HG03060 (cell line): Measurements from ENCODE around the gene TM4SF20.
A peak's percentile ranks its signal among the peaks of the same experiment; 100 is the strongest.

ENCODE experiments used
- ATAC-seq: cut with Tn5 transposase; IDR thresholded peaks from one replicate; pipeline ENCODE4 v1.9.1; 2021; ENCODE audit warnings: low read depth, moderate number of reproducible peaks; ENCODE audit not compliant: unreplicated experiment

TM4SF20 gene

GRCh38 chr2:227379095-227379494, at the start of gene TM4SF20:
Gene TM4SF20 (minus strand): TSS chr2:227379306. CDS start chr2:227379268, 38 bp downstream.
- no peak for ATAC-seq

- ATAC-seq: no peak
These were observed 49.7 kb upstream of the TM4SF20 start for GRCh38 chr2:227428731-227429285.

- ATAC-seq: no peak
These were observed 44.8 kb upstream of the TM4SF20 start for GRCh38 chr2:227423656-227424499.

- no peak for ATAC-seq
These were observed 41.3 kb upstream of the TM4SF20 start for GRCh38 chr2:227420087-227421052.

- no peak for ATAC-seq
These were observed 37.6 kb upstream of the TM4SF20 start for GRCh38 chr2:227416701-227417100.

GRCh38 chr2:227415538-227416424, 36.7 kb upstream of the TM4SF20 start:
- ATAC-seq: no peak

GRCh38 chr2:227414846-227415245, 35.7 kb upstream of the TM4SF20 start:
- no peak for ATAC-seq

- ATAC-seq: no peak
These were observed 34.3 kb upstream of the TM4SF20 start for GRCh38 chr2:227413371-227413770.

- ATAC-seq: no peak
These were observed 33.8 kb upstream of the TM4SF20 start for GRCh38 chr2:227412877-227413276.

GRCh38 chr2:227411990-227412350, 32.9 kb upstream of the TM4SF20 start:
- ATAC-seq: no peak

- ATAC-seq: peak; percentile 80
These were observed 32.3 kb upstream of the TM4SF20 start for GRCh38 chr2:227411320-227411989.

- no peak for ATAC-seq
These were observed 31.1 kb upstream of the TM4SF20 start for GRCh38 chr2:227410191-227410590.

- ATAC-seq: no peak
These were observed 28.6 kb upstream of the TM4SF20 start for GRCh38 chr2:227407591-227408151.

- peak; percentile 43 for ATAC-seq
These were observed 27.3 kb upstream of the TM4SF20 start for GRCh38 chr2:227406177-227407031.

- ATAC-seq: no peak
These were observed 25.6 kb upstream of the TM4SF20 start for GRCh38 chr2:227404585-227405271.

GRCh38 chr2:227402959-227403358, 23.9 kb upstream of the TM4SF20 start:
- no peak for ATAC-seq

- ATAC-seq: no peak
These were observed 23.2 kb upstream of the TM4SF20 start for GRCh38 chr2:227402321-227402720.

GRCh38 chr2:227401550-227401949, 22.4 kb upstream of the TM4SF20 start:
- ATAC-seq: no peak
